Liver (tissue), 9 donors: Measurements from ENCODE around the gene PGPEP1. TPM values are rescaled to one million over a fixed set of nuclear protein-coding genes. Genes with fewer than 3 reads are reported as not detected.

Experiments used
- DNase-seq: peaks from one replicate; pipeline ENCODE4 v3.0.0-alpha.2; 2017; ENCODE audit warnings: low spot score
- H3K27ac ChIP-seq, 2 donors: one replicate each; pipeline ENCODE4 v1.7.0; 2013; ENCODE audit warnings: inconsistent platforms in 2 of 2, low read length in 2 of 2, control low read depth in 1 of 2, low read depth in 1 of 2, mild to moderate bottlenecking in 1 of 2
- H3K27me3 ChIP-seq, 4 donors: one replicate each; pipeline versions ENCODE4 v1.6.1 to v1.7.0; 2013; ENCODE audit warnings: low read length in 3 of 4, inconsistent platforms in 1 of 4, mild to moderate bottlenecking in 1 of 4, moderate library complexity in 1 of 4; ENCODE audit not compliant: control insufficient read depth in 4 of 4, insufficient read depth in 4 of 4
- H3K36me3 ChIP-seq, 4 donors: one replicate each; pipeline versions ENCODE4 v1.6.1 to v1.7.0; 2013; ENCODE audit warnings: low read length in 3 of 4, mild to moderate bottlenecking in 3 of 4, low read depth in 1 of 4, moderate library complexity in 1 of 4; ENCODE audit not compliant: control insufficient read depth in 4 of 4, insufficient read depth in 3 of 4
- H3K4me1 ChIP-seq, 4 donors: one replicate each; pipeline versions ENCODE4 v1.6.1 to v1.7.0; 2013; ENCODE audit warnings: low read length in 3 of 4, mild to moderate bottlenecking in 3 of 4, moderate library complexity in 1 of 4; ENCODE audit not compliant: control insufficient read depth in 4 of 4, insufficient read depth in 4 of 4
- H3K4me3 ChIP-seq, 3 donors: one replicate each; pipeline versions ENCODE4 v1.6.1 to v1.7.0; 2013; ENCODE audit warnings: low read length in 3 of 3, control low read depth in 1 of 3, low read depth in 1 of 3, mild to moderate bottlenecking in 1 of 3
- H3K9ac ChIP-seq, 2 donors: one replicate each; pipeline ENCODE4 v1.7.0; 2013; ENCODE audit warnings: low read length in 2 of 2, mild to moderate bottlenecking in 2 of 2, moderate library complexity in 2 of 2, control low read depth in 1 of 2, low read depth in 1 of 2
- H3K9me3 ChIP-seq, 4 donors: one replicate each; pipeline versions ENCODE4 v1.6.1 to v1.7.0; 2013; ENCODE audit warnings: low read length in 3 of 4; ENCODE audit not compliant: control insufficient read depth in 4 of 4
- ATF3 ChIP-seq: IDR thresholded peaks from 2 replicates; pipeline ENCODE4 v1.6.1; 2016; ENCODE audit warnings: antibody characterized with exemption
- CTCF ChIP-seq: fragments of 150-350 bp; IDR thresholded peaks from 2 replicates; pipeline ENCODE4 v1.5.1; 2017; ENCODE audit warnings: improper control_type of control experiment, low read depth, low read length; ENCODE audit not compliant: missing input control
- EGR1 ChIP-seq, 2 donors: IDR thresholded peaks; 2 replicates each; pipeline ENCODE4 v1.6.1; 2016 to 2018; ENCODE audit warnings: antibody characterized with exemption in 2 of 2, low read depth in 2 of 2
- FOXA1 ChIP-seq: IDR thresholded peaks from 2 replicates; pipeline ENCODE4 v1.6.1; 2016; ENCODE audit warnings: antibody characterized with exemption
- FOXA2 ChIP-seq: IDR thresholded peaks from 2 replicates; pipeline ENCODE4 v1.6.1; 2016; ENCODE audit warnings: antibody characterized with exemption
- GABPA ChIP-seq, 2 donors: IDR thresholded peaks in 1 of 2; conservative IDR thresholded peaks in 1 of 2; 2 replicates each; pipeline ENCODE4 v1.6.1; 2016; ENCODE audit warnings: antibody characterized with exemption in 2 of 2, mild to moderate bottlenecking in 1 of 2, moderate library complexity in 1 of 2
- HNF4A ChIP-seq, 2 donors: conservative IDR thresholded peaks; 2 replicates each; pipeline ENCODE4 v1.6.1; 2016; ENCODE audit warnings: antibody characterized with exemption in 2 of 2, mild to moderate bottlenecking in 2 of 2
- HNF4G ChIP-seq: IDR thresholded peaks from 2 replicates; pipeline ENCODE4 v1.6.1; 2016; ENCODE audit warnings: antibody characterized with exemption
- JUND ChIP-seq, 2 donors: IDR thresholded peaks; 2 replicates each; pipeline ENCODE4 v1.6.1; 2016; ENCODE audit warnings: antibody characterized with exemption in 2 of 2
- NR2F2 ChIP-seq: IDR thresholded peaks from 2 replicates; pipeline ENCODE4 v1.6.1; 2016; ENCODE audit warnings: antibody characterized with exemption
- RAD21 ChIP-seq, 2 donors: IDR thresholded peaks; 2 replicates each; pipeline ENCODE4 v1.6.1; 2016; ENCODE audit warnings: antibody characterized with exemption in 2 of 2, mild to moderate bottlenecking in 2 of 2
- REST ChIP-seq: IDR thresholded peaks from 2 replicates; pipeline ENCODE4 v1.6.1; 2016; ENCODE audit warnings: antibody characterized with exemption, mild to moderate bottlenecking
- RXRA ChIP-seq, 2 donors: IDR thresholded peaks; 2 replicates each; pipeline ENCODE4 v1.6.1; 2017 to 2018; ENCODE audit warnings: antibody characterized with exemption in 2 of 2, mild to moderate bottlenecking in 1 of 2
- SP1 ChIP-seq: IDR thresholded peaks from 2 replicates; pipeline ENCODE4 v1.6.1; 2018; ENCODE audit warnings: antibody characterized with exemption, mild to moderate bottlenecking
- TAF1 ChIP-seq: conservative IDR thresholded peaks from 2 replicates; pipeline ENCODE4 v1.6.1; 2016; ENCODE audit warnings: antibody characterized with exemption, mild to moderate bottlenecking
- YY1 ChIP-seq: IDR thresholded peaks from 2 replicates; pipeline ENCODE4 v1.6.1; 2016; ENCODE audit warnings: antibody characterized with exemption, mild to moderate bottlenecking
- ZBTB33 ChIP-seq: IDR thresholded peaks from 2 replicates; pipeline ENCODE4 v1.6.1; 2016; ENCODE audit warnings: antibody characterized with exemption
- WGBS: extraction: QIAGEN DNeasy Blood & Tissue Kit; methylation state at CpG from one replicate; pipeline ENCODE4 v1.1.7; 2013; 5-methylcytosine and 5-hydroxymethylcytosine counted together
- polyA plus RNA-seq, 2 donors: library from polyadenylated mRNA; stranded (reverse) in 1 of 2; unstranded in 1 of 2; fragments of 200-250 nt in 1 of 2; fragments of >200 nt in 1 of 2; fragmentation: Nextera tagmentation in 1 of 2; extraction: Ambion mirVana in 1 of 2; gene quantifications; one replicate each; pipeline versions ENCODE4 v1.2.1 to v1.2.3, GENCODE V29; 2013 to 2015
- total RNA-seq, 2 donors: library from RNA; depleted of rRNA; stranded (reverse); fragments of >200 nt; gene quantifications; one replicate each; pipeline ENCODE4 v1.2.3, GENCODE V29; 2014
- TF ChIP-seq, protein P1 (sequence below): IDR thresholded peaks from 2 replicates; pipeline ENCODE4 v1.6.1; 2016; ENCODE audit warnings: antibody characterized with exemption
- donor health status: healthy.
- donor health status: healthy.
- donor health status: healthy.
- donor health status: healthy.
- donor health status: healthy.

Gene PGPEP1
- total and polyA plus RNA-seq, 4 donors, result 15.8 to 48.3 (median 26.2) TPM

- TF ChIP-seq RXRA (IDR thresholded peaks at IDR 0.05) (no peak), REST (no peak), ZBTB33 (no peak), FOXA2 (no peak), SP1 (no peak), HNF4A (conservative IDR thresholded peaks at IDR 0.05) (no peak), FOXA1 (no peak), EGR1 (IDR thresholded peaks at IDR 0.05; ENCODE audit: low read depth in 2 of 2) (no peak), GABPA (IDR thresholded peaks at IDR 0.05 in 1 of 2, conservative IDR thresholded peaks at IDR 0.05 in 1 of 2) (no peak), HNF4G (no peak), TAF1 (no peak)
- Histone ChIP-seq H3K4me3 (no peak overlapping the region), H3K27me3 (no peaks in the 10 kb centered on the region), H3K9ac (peak overlapping the region in 1 of 2 donors; percentile 38), H3K36me3 (peaks cover 0 to under 1% (median 0%) of the 10 kb centered on the region in 4 donors), H3K27ac (peak overlapping the region; percentile 51 to 70), H3K9me3 (no peaks in the 10 kb centered on the region), H3K4me1 (peaks cover 5 to 25% (median 14%) of the 10 kb centered on the region in 4 donors)
- DNase-seq, result no peak
- WGBS, result 65% methylated on average over 4 of the region's 4 CpGs
Measured at GRCh38 chr19:18373407-18373891, 33.1 kb downstream of the PGPEP1 start.

DNA sequence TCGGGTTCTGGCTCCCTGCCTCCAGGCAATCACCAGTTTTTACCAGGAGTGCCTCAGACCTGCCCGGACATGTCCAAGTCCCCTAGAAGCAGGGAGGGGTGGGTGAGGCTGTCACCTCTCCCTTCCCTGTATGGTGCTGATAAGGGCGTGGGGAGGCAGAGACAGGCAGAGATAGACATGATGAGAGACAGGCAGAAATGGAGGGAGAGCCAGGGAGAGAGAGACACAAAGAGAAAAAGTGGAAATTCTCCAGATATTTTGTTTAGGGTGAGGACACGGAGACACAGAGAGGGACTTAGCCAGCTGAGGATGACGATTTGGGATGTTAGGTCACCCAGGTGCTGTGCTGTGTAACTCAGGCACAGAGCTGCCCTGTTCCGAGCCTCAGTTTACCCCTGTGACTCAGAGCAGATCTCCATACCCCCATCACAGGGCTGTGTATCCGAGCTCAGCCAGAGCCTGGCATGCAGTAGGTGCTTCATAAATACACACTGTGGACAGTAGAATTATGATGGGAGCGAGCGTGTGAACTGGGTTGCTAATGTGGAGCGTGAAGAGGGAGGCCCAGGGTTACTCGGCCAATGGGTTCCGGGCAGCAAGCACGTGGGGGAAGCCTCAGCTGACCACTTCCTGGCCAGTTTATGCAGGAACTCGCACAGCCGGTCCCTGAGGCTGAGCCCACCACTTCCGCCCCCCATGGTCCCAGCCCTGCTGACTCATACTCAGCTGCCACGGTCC, 33.7 kb downstream of the PGPEP1 start:
- H3K9ac ChIP-seq, result peak overlapping the region; percentile 38 to 55
- H3K27ac ChIP-seq, result peak overlapping the region; percentile 51 to 70
- 40% methylated on average over 17 of the region's 17 CpGs for WGBS
- DNase-seq, result peak; percentile 84
- H3K4me1 ChIP-seq, result peaks cover 6 to 30% (median 17%) of the 10 kb centered on the region in 4 donors
- H3K27me3 ChIP-seq, result no peaks in the 10 kb centered on the region
- H3K36me3 ChIP-seq, result no peaks in the 10 kb centered on the region
- no peaks in the 10 kb centered on the region for H3K9me3 ChIP-seq
- no peak overlapping the region for H3K4me3 ChIP-seq
- no peak for TF ChIP-seq SP1
- TF ChIP-seq RXRA (IDR thresholded peaks at IDR 0.05), result peak in 1 of 2 donors; percentile 13
- peak in 1 of 2 donors; percentile 60 for TF ChIP-seq JUND (IDR thresholded peaks at IDR 0.05)
- TF ChIP-seq, protein P1, sequence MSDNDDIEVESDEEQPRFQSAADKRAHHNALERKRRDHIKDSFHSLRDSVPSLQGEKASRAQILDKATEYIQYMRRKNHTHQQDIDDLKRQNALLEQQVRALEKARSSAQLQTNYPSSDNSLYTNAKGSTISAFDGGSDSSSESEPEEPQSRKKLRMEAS, result peak; percentile 34
- no peak for TF ChIP-seq HNF4G
- no peak for TF ChIP-seq NR2F2
- peak; percentile 51 to 63 for TF ChIP-seq GABPA (IDR thresholded peaks at IDR 0.05 in 1 of 2, conservative IDR thresholded peaks at IDR 0.05 in 1 of 2)
- TF ChIP-seq ATF3, result no peak
- no peak for TF ChIP-seq FOXA2
- TF ChIP-seq CTCF, result no peak
- no peak for TF ChIP-seq EGR1 (IDR thresholded peaks at IDR 0.05; ENCODE audit: low read depth in 2 of 2)
- TF ChIP-seq FOXA1, result no peak
- no peak for TF ChIP-seq REST
- no peak for TF ChIP-seq RAD21 (IDR thresholded peaks at IDR 0.05)
- no peak for TF ChIP-seq HNF4A (conservative IDR thresholded peaks at IDR 0.05)
- no peak for TF ChIP-seq YY1
